Measurements from ENCODE around the gene ANGPT4. TPM values are rescaled to one million over a fixed set of nuclear protein-coding genes. Genes with fewer than 3 reads are reported as not detected.

Gene ANGPT4
- polyA plus RNA-seq, 6 donors from 2014 or later: not detected

Other genes with a start within 250 kb of the ANGPT4 start
- not detected for gene SCRT2, start 240.5 kb downstream of the ANGPT4 start, polyA plus RNA-seq (ENCODE audit: low read depth in 6 of 6)
- gene SLC52A3, start 147.8 kb downstream of the ANGPT4 start, polyA plus RNA-seq (ENCODE audit: low read depth in 6 of 6): not detected
- gene FAM110A, start 82.6 kb downstream of the ANGPT4 start, polyA plus RNA-seq (ENCODE audit: low read depth in 6 of 6): 10 to 100 TPM in 4 of 6 donors, 1 to 10 TPM in 2; 8.9 to 18.9 (median 12.4) TPM
- gene RSPO4, start 86.0 kb upstream of the ANGPT4 start, polyA plus RNA-seq (ENCODE audit: low read depth in 6 of 6): not detected
- gene PSMF1, start 202.3 kb upstream of the ANGPT4 start, polyA plus RNA-seq (ENCODE audit: low read depth in 6 of 6): 100 to 1,000 TPM; 138 to 181 (median 160) TPM

Measured in naive B cell (primary cell).